CD4-positive, alpha-beta T cell (primary cell): ENCODE data around the gene ECPAS. TPM values are rescaled to one million over a fixed set of nuclear protein-coding genes. Genes with fewer than 3 reads are reported as not detected.
"Not testable (repeated sequence)": the region's sequence is repeated elsewhere in the genome, so short reads cannot be mapped to it uniquely, and the experiment has no call there.

ENCODE experiments used
- ATAC-seq: fragments of 200-7000 bp; cut with Tn5 transposase; one replicate; pipeline ENCODE4 v1.10.0; 2022; ENCODE audit warnings: mild to moderate bottlenecking; ENCODE audit not compliant: poor library complexity
- CTCF ChIA-PET: fragments of 350-600 bp; sonication (Branson Sonifier 250); formaldehyde crosslinking; loops from one replicate; lab custom pipeline; 2021; ENCODE audit warnings: antibody characterized with exemption, inconsistent platforms; lab: Charles Lee
- POLR2A ChIA-PET: fragments of 350-600 bp; sonication (Branson Sonifier 250); formaldehyde crosslinking; loops from one replicate; lab custom pipeline; 2021; ENCODE audit warnings: antibody characterized with exemption, inconsistent platforms; lab: Charles Lee
- DNase-seq, 14 experiments: peaks; one replicate each; pipeline ENCODE4 v3.0.0-alpha.2; 2013 to 2020; ENCODE audit warnings: mixed read lengths in 2 of 14
- H3K27ac ChIP-seq, 2 donors: one replicate each; pipeline versions ENCODE4 v1.5.1 to v1.7.0; 2013; ENCODE audit warnings: low read length in 2 of 2, low read depth in 1 of 2, mild to moderate bottlenecking in 1 of 2
- H3K27me3 ChIP-seq, 2 experiments: 1 replicate in 1 of 2; 2 replicates in 1 of 2; pipeline versions ENCODE4 v1.6.1 to v1.7.0; 2013; ENCODE audit warnings: low read length in 2 of 2, control low read depth in 1 of 2, mild to moderate bottlenecking in 1 of 2, moderate library complexity in 1 of 2; ENCODE audit not compliant: insufficient read depth in 2 of 2, control insufficient read depth in 1 of 2
- H3K36me3 ChIP-seq: one replicate; pipeline ENCODE4 v1.6.1; 2013; ENCODE audit warnings: low read length, control low read depth; ENCODE audit not compliant: insufficient read depth
- H3K4me1 ChIP-seq: one replicate; pipeline ENCODE4 v1.6.1; 2013; ENCODE audit warnings: low read length, control low read depth; ENCODE audit not compliant: insufficient read depth
- H3K4me3 ChIP-seq: one replicate; pipeline ENCODE4 v1.5.1; 2013; ENCODE audit warnings: mild to moderate bottlenecking, low read length, moderate library complexity
- H3K9me3 ChIP-seq, 2 experiments: 1 replicate in 1 of 2; 2 replicates in 1 of 2; pipeline versions ENCODE4 v1.6.1 to v1.7.0; 2013; ENCODE audit warnings: low read length in 2 of 2, mild to moderate bottlenecking in 2 of 2, control low read depth in 1 of 2, moderate library complexity in 1 of 2; ENCODE audit not compliant: control insufficient read depth in 1 of 2, insufficient read depth in 1 of 2
- H3K27ac Mint-ChIP-seq: one replicate; pipeline ENCODE4 v1.8.0; 2020; ENCODE audit warnings: mixed read lengths
- H3K27me3 Mint-ChIP-seq: one replicate; pipeline ENCODE4 v1.8.0; 2021; ENCODE audit warnings: mixed read lengths
- H3K36me3 Mint-ChIP-seq: one replicate; pipeline ENCODE4 v1.8.0; 2021; ENCODE audit warnings: low read depth, mixed read lengths
- H3K4me1 Mint-ChIP-seq: one replicate; pipeline ENCODE4 v1.8.0; 2021; ENCODE audit warnings: low read depth, mixed read lengths
- H3K4me3 Mint-ChIP-seq: one replicate; pipeline ENCODE4 v1.8.0; 2020; ENCODE audit warnings: mild to moderate bottlenecking, mixed read lengths
- H3K9me3 Mint-ChIP-seq: one replicate; pipeline ENCODE4 v1.8.0; 2020; ENCODE audit warnings: mixed read lengths
- CTCF ChIP-seq: fragments of 200-600 bp; IDR thresholded peaks from one replicate; pipeline ENCODE4 v1.8.0; 2022; ENCODE audit warnings: antibody characterized with exemption, mild to moderate bottlenecking
- intact Hi-C, 2 experiments: fragments of 100-400 bp; cut with DNase I in 1 of 2; cut with micrococcal nuclease in 1 of 2; formaldehyde crosslinking; loops; one replicate each; pipeline versions ENCODE4 v1.15.1 to v1.9.0; 2023 to 2025; cut with DNase I, micrococcal nuclease
- total RNA-seq, 174 experiments: library from RNA in 2 of 174; stranded (reverse) in 2 of 174; gene quantifications; one replicate each; pipeline ENCODE4 v1.2.3 and lab custom pipeline; 2021 to 2026

ECPAS gene
- total RNA-seq, 2 experiments from 2014 or later, result 36.6 to 37.5 TPM

DNA sequence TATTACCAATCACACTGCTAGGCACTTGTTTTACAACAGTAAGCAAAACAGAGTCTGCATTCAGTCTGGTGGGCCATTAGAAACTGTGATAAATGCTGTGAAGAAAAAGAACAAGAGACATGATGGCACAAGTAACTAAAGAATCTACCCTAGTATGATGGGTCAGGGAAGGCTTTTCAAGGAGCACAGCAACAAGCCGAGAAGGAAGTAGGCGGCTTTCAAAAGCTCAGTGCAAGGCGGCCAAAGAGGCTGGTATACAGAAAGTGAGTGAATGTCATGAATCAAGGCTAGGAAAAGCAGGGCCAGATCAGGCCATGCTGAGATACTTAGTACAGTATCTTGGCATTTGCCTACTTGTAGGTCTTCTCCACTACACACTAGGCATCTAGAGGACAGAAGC is 76.4 kb downstream of the ECPAS start:
- peaks cover 97% of the 10 kb centered on the region for H3K36me3 Mint-ChIP-seq
- ChIA-PET CTCF (no interaction called here), POLR2A (no interaction called here)
- Histone ChIP-seq H3K27ac (no peak overlapping the region), H3K4me1 (no peaks in the 10 kb centered on the region), H3K36me3 (peaks cover 84% of the 10 kb centered on the region), H3K4me3 (no peak overlapping the region), H3K9me3 (peaks cover 0 to 3% of the 10 kb centered on the region in 2 experiments), H3K27me3 (no peaks in the 10 kb centered on the region)
- no peaks in the 10 kb centered on the region for H3K4me1 Mint-ChIP-seq
- H3K4me3 Mint-ChIP-seq, result no peak overlapping the region
- peaks cover 4% of the 10 kb centered on the region for H3K9me3 Mint-ChIP-seq
- intact Hi-C loops, result no loop called here
- H3K27ac Mint-ChIP-seq, result no peak overlapping the region
- no peaks in the 10 kb centered on the region for H3K27me3 Mint-ChIP-seq
- DNase-seq, result no peak
- ATAC-seq, result no peak
- TF ChIP-seq CTCF, result no peak

DNA sequence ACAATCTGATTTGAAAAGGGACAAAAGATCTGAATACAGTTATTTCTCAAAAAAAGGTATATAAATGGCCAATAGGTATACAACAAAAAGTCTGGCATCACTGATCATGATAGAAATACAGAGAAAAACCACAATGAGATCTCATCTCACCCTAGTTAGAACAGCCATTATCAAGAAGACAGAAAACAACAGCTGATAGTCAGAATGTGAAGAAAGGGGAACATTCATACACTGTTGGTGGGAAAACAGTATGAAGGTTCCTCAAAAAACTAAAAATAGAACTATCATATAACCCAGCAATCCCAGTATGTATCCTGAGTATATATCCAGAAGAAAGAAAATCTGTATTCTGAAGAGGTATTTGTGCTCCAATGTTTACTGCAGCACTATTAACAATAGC is 78.5 kb downstream of the ECPAS start:
- Mint-ChIP-seq H3K27me3 (no peaks in the 10 kb centered on the region), H3K27ac (no peak overlapping the region), H3K4me3 (no peak overlapping the region), H3K36me3 (peaks cover 99% of the 10 kb centered on the region), H3K4me1 (no peaks in the 10 kb centered on the region), H3K9me3 (peaks cover 12% of the 10 kb centered on the region)
- Histone ChIP-seq H3K27ac (no peak overlapping the region), H3K9me3 (peaks cover 9 to 20% of the 10 kb centered on the region in 2 experiments), H3K36me3 (peaks cover 87% of the 10 kb centered on the region), H3K4me3 (no peak overlapping the region), H3K4me1 (no peaks in the 10 kb centered on the region), H3K27me3 (no peaks in the 10 kb centered on the region)
- intact Hi-C loops, result no loop called here
- ATAC-seq (no peak), DNase-seq (no peak)
- no peak for TF ChIP-seq CTCF
- ChIA-PET POLR2A (no interaction called here), CTCF (no interaction called here)

DNA sequence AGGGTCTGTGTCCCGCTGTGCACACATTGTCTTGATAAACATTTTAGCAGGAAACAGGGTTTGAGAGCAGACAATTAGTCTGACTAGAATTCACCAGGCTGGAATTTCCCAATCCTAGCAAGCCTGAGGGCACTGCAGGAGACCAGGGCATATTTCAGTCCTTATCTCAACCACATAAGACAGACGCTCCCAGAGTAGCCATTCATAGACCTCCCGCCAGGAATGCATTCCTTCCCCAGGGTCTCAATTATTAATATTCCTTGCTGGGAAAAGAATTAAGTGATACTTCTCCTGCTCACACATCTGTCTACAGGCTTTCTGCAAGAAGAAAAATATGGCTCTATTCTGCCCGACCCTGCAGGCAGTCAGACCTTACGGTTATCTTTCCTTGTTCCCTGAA is 82.7 kb downstream of the ECPAS start:
- peaks cover 13% of the 10 kb centered on the region for H3K9me3 Mint-ChIP-seq
- H3K27me3 Mint-ChIP-seq, CTCF ChIA-PET, H3K27me3 ChIP-seq, H3K4me1 Mint-ChIP-seq, H3K27ac Mint-ChIP-seq, H3K4me1 ChIP-seq, ATAC-seq, DNase-seq, intact Hi-C loops, H3K4me3 ChIP-seq, H3K27ac ChIP-seq, POLR2A ChIA-PET, H3K4me3 Mint-ChIP-seq: not testable (repeated sequence)
- Histone ChIP-seq H3K9me3 (peaks cover 12 to 23% of the 10 kb centered on the region in 2 experiments), H3K36me3 (peaks cover 75% of the 10 kb centered on the region)
- H3K36me3 Mint-ChIP-seq, result peaks cover 98% of the 10 kb centered on the region

DNA sequence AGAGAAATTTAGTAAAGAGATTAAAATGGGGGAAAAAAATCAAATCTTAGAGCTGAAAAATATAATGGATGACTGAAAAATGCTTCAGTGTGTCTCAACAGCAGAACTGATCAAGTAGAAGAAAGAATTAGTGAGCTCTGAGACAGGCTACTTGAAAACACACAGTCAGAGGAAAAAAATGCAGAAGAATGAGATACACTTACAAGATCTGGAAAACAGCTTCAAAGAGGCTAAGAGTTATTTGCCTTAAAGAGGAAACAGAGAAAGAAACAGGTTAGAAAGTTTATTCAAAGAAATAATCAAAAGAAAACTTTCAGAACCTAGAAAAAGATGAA is 83.7 kb downstream of the ECPAS start:
- no peaks in the 10 kb centered on the region for H3K4me1 ChIP-seq
- H3K9me3 Mint-ChIP-seq, result peaks cover 13% of the 10 kb centered on the region
- H3K4me3 Mint-ChIP-seq, result no peak overlapping the region
- ATAC-seq (no peak), DNase-seq (no peak)
- H3K27me3 ChIP-seq, result no peaks in the 10 kb centered on the region
- peaks cover 12 to 23% of the 10 kb centered on the region in 2 experiments for H3K9me3 ChIP-seq
- no peak for TF ChIP-seq CTCF
- peaks cover 75% of the 10 kb centered on the region for H3K36me3 ChIP-seq
- POLR2A ChIA-PET, result no interaction called here
- no peaks in the 10 kb centered on the region for H3K4me1 Mint-ChIP-seq
- no peak overlapping the region for H3K4me3 ChIP-seq
- intact Hi-C loops, result no loop called here
- CTCF ChIA-PET, result no interaction called here
- no peak overlapping the region for H3K27ac Mint-ChIP-seq
- no peak overlapping the region for H3K27ac ChIP-seq
- H3K27me3 Mint-ChIP-seq, result no peaks in the 10 kb centered on the region
- H3K36me3 Mint-ChIP-seq, result peaks cover 98% of the 10 kb centered on the region
